Tibial artery (tissue), 4 donors: ENCODE results near the gene WTIP.

Experiments
- DNase-seq, 2 donors: peaks; one replicate each; pipeline ENCODE4 v3.0.0-alpha.2; 2019
- H3K27ac ChIP-seq, 2 donors: fragments of 200-600 bp; sonication (generic) in 1 of 2; 1 replicate in 1 of 2; 2 replicates in 1 of 2; pipeline ENCODE4 v1.5.1; 2018 to 2019; ENCODE audit warnings: mild to moderate bottlenecking in 1 of 2
- H3K27me3 ChIP-seq, 2 donors: fragments of 200-600 bp; sonication (generic) in 1 of 2; one replicate each; pipeline versions ENCODE4 v1.5.1 to v1.6.0; 2016 to 2019
- H3K36me3 ChIP-seq, 3 donors: fragments of 200-600 bp; sonication (generic) in 2 of 3; one replicate each; pipeline ENCODE4 v1.5.1; 2016 to 2019; ENCODE audit warnings: mild to moderate bottlenecking in 2 of 3
- H3K4me1 ChIP-seq, 4 donors: fragments of 200-600 bp; sonication (generic) in 2 of 4; 1 replicate in 3 of 4; 2 replicates in 1 of 4; pipeline ENCODE4 v1.5.1; 2016 to 2019
- H3K4me3 ChIP-seq, 2 donors: fragments of 200-600 bp; sonication (generic) in 1 of 2; 1 replicate in 1 of 2; 2 replicates in 1 of 2; pipeline ENCODE4 v1.5.1; 2018 to 2019; ENCODE audit warnings: mild to moderate bottlenecking in 2 of 2
- H3K9me3 ChIP-seq, 3 donors: fragments of 200-600 bp; sonication (generic) in 1 of 3; one replicate each; pipeline ENCODE4 v1.5.1; 2016 to 2019
- intact Hi-C: fragments of 100-400 bp; cut with DNase I; formaldehyde crosslinking; loops from one replicate; pipeline ENCODE4 v1.15.0; 2023; ENCODE audit warnings: low total_unique reads
- TF ChIP-seq, protein P1 (sequence below), 2 experiments: fragments of 200-600 bp in 1 of 2; fragments of 450-650 bp in 1 of 2; IDR thresholded peaks; one replicate each; pipeline ENCODE4 v1.5.1; 2017 to 2019; ENCODE audit warnings: antibody characterized with exemption in 2 of 2, mild to moderate bottlenecking in 1 of 2, moderate library complexity in 1 of 2

The WTIP gene

GRCh38 chr19:34480971-34481841 is at the start of gene WTIP:
Gene WTIP, plus strand, starts transcription at chr19:34481758. Its CDS starts 217 bp downstream, at chr19:34481975.
- H3K27ac ChIP-seq = peak within 1 kb of the TSS; percentile 96 to 98
- intact Hi-C loops = loop anchor here (5.0 kb wide), 1 partner anchor 54 kb away; the partner anchor contains the start of gene UBA2
- peak; percentile 67 to 89 for DNase-seq
- H3K9me3 ChIP-seq = no peaks in the 10 kb centered on the region
- H3K27me3 ChIP-seq = no peaks in the 10 kb centered on the region
- peak within 1 kb of the TSS; percentile 85 to 87 for H3K4me3 ChIP-seq
- TF ChIP-seq, protein P1, sequence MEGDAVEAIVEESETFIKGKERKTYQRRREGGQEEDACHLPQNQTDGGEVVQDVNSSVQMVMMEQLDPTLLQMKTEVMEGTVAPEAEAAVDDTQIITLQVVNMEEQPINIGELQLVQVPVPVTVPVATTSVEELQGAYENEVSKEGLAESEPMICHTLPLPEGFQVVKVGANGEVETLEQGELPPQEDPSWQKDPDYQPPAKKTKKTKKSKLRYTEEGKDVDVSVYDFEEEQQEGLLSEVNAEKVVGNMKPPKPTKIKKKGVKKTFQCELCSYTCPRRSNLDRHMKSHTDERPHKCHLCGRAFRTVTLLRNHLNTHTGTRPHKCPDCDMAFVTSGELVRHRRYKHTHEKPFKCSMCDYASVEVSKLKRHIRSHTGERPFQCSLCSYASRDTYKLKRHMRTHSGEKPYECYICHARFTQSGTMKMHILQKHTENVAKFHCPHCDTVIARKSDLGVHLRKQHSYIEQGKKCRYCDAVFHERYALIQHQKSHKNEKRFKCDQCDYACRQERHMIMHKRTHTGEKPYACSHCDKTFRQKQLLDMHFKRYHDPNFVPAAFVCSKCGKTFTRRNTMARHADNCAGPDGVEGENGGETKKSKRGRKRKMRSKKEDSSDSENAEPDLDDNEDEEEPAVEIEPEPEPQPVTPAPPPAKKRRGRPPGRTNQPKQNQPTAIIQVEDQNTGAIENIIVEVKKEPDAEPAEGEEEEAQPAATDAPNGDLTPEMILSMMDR (IDR thresholded peaks at IDR 0.05) = no peak
- no peaks in the 10 kb centered on the region for H3K36me3 ChIP-seq
- peaks cover 0 to 54% (median 33%) of the 10 kb centered on the region in 4 donors for H3K4me1 ChIP-seq

DNA sequence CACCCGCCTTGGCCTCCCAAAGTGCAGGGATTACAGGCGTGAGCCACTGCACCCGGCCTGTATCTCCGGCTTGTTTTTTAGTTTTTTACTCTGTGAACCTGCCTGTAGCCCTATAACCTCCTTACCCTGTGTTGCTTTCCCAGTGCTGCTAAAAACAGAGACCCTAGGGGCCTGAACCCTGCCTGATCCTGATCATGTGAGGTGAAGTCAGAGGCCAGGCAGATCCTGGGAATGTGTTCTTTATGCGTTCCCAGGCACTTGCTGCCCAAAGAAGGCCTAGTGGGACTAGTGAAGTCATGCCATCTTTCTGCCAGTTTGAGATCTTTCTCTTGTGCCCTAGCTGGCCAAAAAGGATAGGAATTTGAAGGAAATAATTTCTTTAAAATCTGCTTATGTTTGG is 48.8 kb upstream of the WTIP start:
- Histone ChIP-seq H3K27ac (peak overlapping the region; percentile 98 to 100), H3K4me3 (peak overlapping the region in 1 of 2 donors; percentile 7), H3K36me3 (peaks cover 30 to 40% (median 38%) of the 10 kb centered on the region in 3 donors), H3K4me1 (peaks cover 0 to 84% (median 51%) of the 10 kb centered on the region in 4 donors), H3K9me3 (no peaks in the 10 kb centered on the region), H3K27me3 (no peaks in the 10 kb centered on the region)
- DNase-seq = peak; percentile 76 to 93
- TF ChIP-seq, protein P1 (IDR thresholded peaks at IDR 0.05) = no peak
- intact Hi-C loops = no loop called here

DNA sequence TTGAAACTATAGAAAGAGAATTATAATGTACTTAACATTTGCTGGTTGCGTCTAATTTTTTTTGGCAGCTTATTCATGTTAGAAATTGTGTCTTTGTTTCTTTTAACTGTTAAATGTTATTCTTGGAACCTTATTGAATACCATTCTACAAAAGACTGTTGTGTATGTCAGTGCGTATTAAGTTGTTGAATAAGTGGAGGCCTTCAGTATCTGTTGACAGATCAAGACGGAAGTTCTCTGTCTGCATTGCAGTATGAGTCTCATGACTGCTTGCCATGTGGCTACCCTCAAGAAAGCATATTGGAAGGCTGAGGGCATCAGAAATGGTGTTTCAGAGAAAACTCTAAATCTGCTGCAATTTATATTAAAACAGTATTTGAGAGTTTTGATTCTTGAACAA is 44.8 kb upstream of the WTIP start:
- H3K36me3 ChIP-seq = peaks cover 63 to 75% (median 68%) of the 10 kb centered on the region in 3 donors
- peaks cover 0 to 95% (median 37%) of the 10 kb centered on the region in 4 donors for H3K4me1 ChIP-seq
- H3K9me3 ChIP-seq = no peaks in the 10 kb centered on the region
- H3K27me3 ChIP-seq = no peaks in the 10 kb centered on the region
- TF ChIP-seq, protein P1 (IDR thresholded peaks at IDR 0.05) = no peak
- DNase-seq = no peak
- intact Hi-C loops = no loop called here
- no peak overlapping the region for H3K4me3 ChIP-seq
- peak overlapping the region; percentile 98 to 100 for H3K27ac ChIP-seq

DNA sequence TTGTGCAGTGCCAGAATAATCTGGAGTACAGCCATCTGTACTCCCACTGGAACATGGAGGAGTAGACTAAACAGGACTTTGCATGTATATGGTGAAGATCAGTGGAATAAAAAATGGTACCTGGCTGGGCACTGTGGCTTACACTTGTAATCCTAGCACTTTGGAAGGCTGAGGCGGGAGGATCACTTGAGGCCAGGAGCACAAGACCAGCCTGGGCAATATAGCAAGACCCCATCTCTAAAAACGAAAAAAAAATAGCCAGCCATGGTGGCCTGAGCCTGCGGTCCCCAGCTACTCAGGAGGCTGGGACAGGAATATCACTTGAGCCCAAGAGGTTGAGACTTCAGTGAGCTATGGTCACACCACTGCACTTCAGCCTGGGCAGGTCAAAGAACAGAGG is 33.4 kb upstream of the WTIP start:
- Histone ChIP-seq H3K27me3 (no peaks in the 10 kb centered on the region), H3K9me3 (no peaks in the 10 kb centered on the region), H3K4me3 (no peak overlapping the region), H3K4me1 (peaks cover 0 to 83% (median 12%) of the 10 kb centered on the region in 4 donors), H3K36me3 (peaks cover 75 to 87% (median 84%) of the 10 kb centered on the region in 3 donors), H3K27ac (peak overlapping the region; percentile 37 to 57)
- TF ChIP-seq, protein P1 (IDR thresholded peaks at IDR 0.05) = no peak
- intact Hi-C loops = no loop called here
- DNase-seq = no peak

GRCh38 chr19:34452723-34453122 is 28.8 kb upstream of the WTIP start:
- Histone ChIP-seq H3K9me3 (no peaks in the 10 kb centered on the region), H3K4me1 (peaks cover 0 to 93% (median 29%) of the 10 kb centered on the region in 4 donors), H3K27ac (peak overlapping the region; percentile 58 to 62), H3K27me3 (no peaks in the 10 kb centered on the region), H3K4me3 (no peak overlapping the region), H3K36me3 (peaks cover 61 to 72% (median 68%) of the 10 kb centered on the region in 3 donors)
- DNase-seq = no peak
- intact Hi-C loops = no loop called here
- TF ChIP-seq, protein P1 (IDR thresholded peaks at IDR 0.05) = no peak
